Measurements from ENCODE around the gene PRAMEF12.
"Not testable (repeated sequence)": the region's sequence is repeated elsewhere in the genome, so short reads cannot be mapped to it uniquely, and the experiment has no call there.

The PRAMEF12 gene

GRCh38 chr1:12771186-12771585, 2.4 kb upstream of the PRAMEF12 start:
- DNase-seq (ENCODE audit: low read depth): no peak

GRCh38 chr1:12772520-12772919, 1.0 kb upstream of the PRAMEF12 start:
- DNase-seq (ENCODE audit: low read depth): no peak

GRCh38 chr1:12774801-12775345, 1.3 kb downstream of the PRAMEF12 start:
- DNase-seq (ENCODE audit: low read depth): no peak

- no peak for DNase-seq (ENCODE audit: low read depth)
Observed at GRCh38 chr1:12775443-12775842, 1.9 kb downstream of the PRAMEF12 start.

- no peak for DNase-seq (ENCODE audit: low read depth)
Observed at GRCh38 chr1:12776801-12777557, 3.4 kb downstream of the PRAMEF12 start.

- no peak for DNase-seq (ENCODE audit: low read depth)
Observed at GRCh38 chr1:12778061-12778460, 4.5 kb downstream of the PRAMEF12 start.

GRCh38 chr1:12778907-12779306, 5.4 kb downstream of the PRAMEF12 start:
- DNase-seq (ENCODE audit: low read depth): no peak

GRCh38 chr1:12781488-12781887, 8.0 kb downstream of the PRAMEF12 start:
- DNase-seq (ENCODE audit: low read depth): not testable (repeated sequence)

- not testable (repeated sequence) for DNase-seq (ENCODE audit: low read depth)
Observed at GRCh38 chr1:12783783-12784182, 10.2 kb downstream of the PRAMEF12 start.

- DNase-seq (ENCODE audit: low read depth): not testable (repeated sequence)
Observed at GRCh38 chr1:12784729-12785128, 11.2 kb downstream of the PRAMEF12 start.

- DNase-seq (ENCODE audit: low read depth): not testable (repeated sequence)
Observed at GRCh38 chr1:12791097-12791496, 17.6 kb downstream of the PRAMEF12 start, which contains the start of gene PRAMEF1. Gene PRAMEF1 (plus strand): TSS chr1:12791397. CDS start chr1:12793228, 1,831 bp downstream.

GRCh38 chr1:12798911-12799310, 25.4 kb downstream of the PRAMEF12 start:
- DNase-seq (ENCODE audit: low read depth): no peak

- no peak for DNase-seq (ENCODE audit: low read depth)
Observed at GRCh38 chr1:12799730-12800129, 26.2 kb downstream of the PRAMEF12 start.

- DNase-seq (ENCODE audit: low read depth): no peak
Observed at GRCh38 chr1:12809933-12810332, 36.4 kb downstream of the PRAMEF12 start.

- DNase-seq (ENCODE audit: low read depth): no peak
Observed at GRCh38 chr1:12810691-12811408, 37.3 kb downstream of the PRAMEF12 start.

- DNase-seq (ENCODE audit: low read depth): no peak
Observed at GRCh38 chr1:12811409-12811784, 37.9 kb downstream of the PRAMEF12 start.

- DNase-seq (ENCODE audit: low read depth): not testable (repeated sequence)
Observed at GRCh38 chr1:12819061-12819460, 45.5 kb downstream of the PRAMEF12 start.
